Measurements from ENCODE around the gene PNPO.

GRCh38 chr17:47913050-47913449, 28.3 kb upstream of the PNPO start:
- no peak for TF ChIP-seq CTCF (IDR thresholded peaks at IDR 0.05)
- TF ChIP-seq EZH2 (IDR thresholded peaks at IDR 0.05): no peak
- no peak for TF ChIP-seq EZH2phosphoT487 (IDR thresholded peaks at IDR 0.05)
